Fibroblast of villous mesenchyme (primary cell): ENCODE results near the gene UPK1A. TPM values are rescaled to one million over a fixed set of nuclear protein-coding genes. Genes with fewer than 3 reads are reported as not detected.

ENCODE experiments used
- DNase-seq: peaks from one replicate; pipeline ENCODE4 v3.0.0-alpha.2; 2010; ENCODE audit warnings: low read depth
- H3K4me3 ChIP-seq: 2 replicates; pipeline ENCODE4 v1.5.1; 2011; ENCODE audit warnings: low read depth, mild to moderate bottlenecking, low read length
- CTCF ChIP-seq: IDR thresholded peaks from 2 replicates; pipeline ENCODE4 v1.5.1; 2012; ENCODE audit warnings: low read depth, mild to moderate bottlenecking, low read length; ENCODE audit not compliant: insufficient read depth
- total RNA-seq: library from RNA; depleted of rRNA; stranded (reverse); fragments of >200 nt; gene quantifications from 2 replicates; pipeline ENCODE4 v1.2.3, GENCODE V29; 2012

UPK1A gene
- total RNA-seq, 1 donor: not detected

GRCh38 chr19:35727053-35727955 lies 61.0 kb downstream of the UPK1A start:
- no peak for DNase-seq
- TF ChIP-seq CTCF: no peak
- H3K4me3 ChIP-seq: no peak overlapping the region

Other genes with a start within 250 kb of the UPK1A start
- not detected in 2 replicates for gene FFAR2, start 218.3 kb upstream of the UPK1A start, total RNA-seq
- not detected in 2 replicates for gene KRTDAP, start 176.1 kb upstream of the UPK1A start, total RNA-seq
- gene DMKN, start 152.9 kb upstream of the UPK1A start, total RNA-seq: 0.97 and 2.2 TPM in 2 replicates
- under 0.01 TPM in 1 of 2 replicates, not detected in the other for gene SBSN, start 138.2 kb upstream of the UPK1A start, total RNA-seq
- gene GAPDHS, start 133.1 kb upstream of the UPK1A start, total RNA-seq: not detected in 2 replicates
- gene TMEM147, start 120.9 kb upstream of the UPK1A start, total RNA-seq: 77.3 and 81.2 TPM in 2 replicates
- gene ATP4A, start 102.9 kb upstream of the UPK1A start, total RNA-seq: not detected in 2 replicates
- gene PMIS2, start 80.3 kb upstream of the UPK1A start, total RNA-seq: not detected in 2 replicates
- gene HAUS5, start 53.8 kb upstream of the UPK1A start, total RNA-seq: 6.5 and 6.8 TPM in 2 replicates
- gene RBM42, start 37.5 kb upstream of the UPK1A start, total RNA-seq: 41.0 and 54.1 TPM in 2 replicates
- gene ETV2, start 24.8 kb upstream of the UPK1A start, total RNA-seq: under 0.01 and 0.86 TPM in 2 replicates
- gene COX6B1, start 18.2 kb upstream of the UPK1A start, total RNA-seq: 165 and 215 TPM in 2 replicates
- gene ZBTB32, start 38.0 kb downstream of the UPK1A start, total RNA-seq: not detected in 2 replicates
- 5.6 and 7.4 TPM in 2 replicates for gene KMT2B, start 51.5 kb downstream of the UPK1A start, total RNA-seq
- 0.43 and 0.64 TPM in 2 replicates for gene IGFLR1, start 75.9 kb downstream of the UPK1A start, total RNA-seq
- 4.7 and 5.8 TPM in 2 replicates for gene U2AF1L4, start 78.9 kb downstream of the UPK1A start, total RNA-seq
- gene PSENEN, start 79.1 kb downstream of the UPK1A start, total RNA-seq: 14.7 and 18.7 TPM in 2 replicates
- 13.8 and 14.2 TPM in 2 replicates for gene LIN37, start 82.1 kb downstream of the UPK1A start, total RNA-seq
- 20.7 and 44.8 TPM in 2 replicates for gene HSPB6, start 90.5 kb downstream of the UPK1A start, total RNA-seq
- 8.7 and 9.5 TPM in 2 replicates for gene PROSER3, start 91.7 kb downstream of the UPK1A start, total RNA-seq
- gene ARHGAP33, start 109.0 kb downstream of the UPK1A start, total RNA-seq: 1.7 and 2.3 TPM in 2 replicates
- gene PRODH2, start 146.3 kb downstream of the UPK1A start, total RNA-seq: not detected in 2 replicates
- gene NPHS1, start 186.0 kb downstream of the UPK1A start, total RNA-seq: not detected in 2 replicates
- gene KIRREL2, start 190.4 kb downstream of the UPK1A start, total RNA-seq: under 0.01 TPM in 1 of 2 replicates, not detected in the other
- 3.5 and 4.2 TPM in 2 replicates for gene APLP1, start 202.1 kb downstream of the UPK1A start, total RNA-seq
- 3.0 and 3.5 TPM in 2 replicates for gene NFKBID, start 234.0 kb downstream of the UPK1A start, total RNA-seq
- 0.43 and 0.64 TPM in 2 replicates for gene HCST, start 236.0 kb downstream of the UPK1A start, total RNA-seq
- gene TYROBP, start 241.8 kb downstream of the UPK1A start, total RNA-seq: not detected in 2 replicates